Suprapubic skin (tissue), 4 donors: ENCODE measurements around the gene ZNF112.

Experiments
- POLR2A ChIP-seq, 2 donors: fragments of 450-650 bp; IDR thresholded peaks; one replicate each; pipeline ENCODE4 v1.6.1; 2017; ENCODE audit warnings: antibody characterized with exemption in 2 of 2, mild to moderate bottlenecking in 2 of 2, moderate library complexity in 2 of 2
- POLR2AphosphoS5 ChIP-seq, 3 donors: sonication (generic); formaldehyde crosslinking; IDR thresholded peaks; one replicate each; pipeline ENCODE4 v1.6.1; 2017; ENCODE audit warnings: antibody characterized with exemption in 3 of 3
- TF ChIP-seq, protein P1 (sequence below), 2 donors: fragments of 200-600 bp in 1 of 2; fragments of 450-650 bp in 1 of 2; sonication (generic) in 1 of 2; IDR thresholded peaks; one replicate each; pipeline ENCODE4 v1.5.1; 2016 to 2019; ENCODE audit warnings: antibody characterized with exemption in 2 of 2, mild to moderate bottlenecking in 1 of 2, moderate library complexity in 1 of 2

GRCh38 chr19:44345959-44346358, 10.5 kb downstream of the ZNF112 start:
- TF ChIP-seq, protein P1, sequence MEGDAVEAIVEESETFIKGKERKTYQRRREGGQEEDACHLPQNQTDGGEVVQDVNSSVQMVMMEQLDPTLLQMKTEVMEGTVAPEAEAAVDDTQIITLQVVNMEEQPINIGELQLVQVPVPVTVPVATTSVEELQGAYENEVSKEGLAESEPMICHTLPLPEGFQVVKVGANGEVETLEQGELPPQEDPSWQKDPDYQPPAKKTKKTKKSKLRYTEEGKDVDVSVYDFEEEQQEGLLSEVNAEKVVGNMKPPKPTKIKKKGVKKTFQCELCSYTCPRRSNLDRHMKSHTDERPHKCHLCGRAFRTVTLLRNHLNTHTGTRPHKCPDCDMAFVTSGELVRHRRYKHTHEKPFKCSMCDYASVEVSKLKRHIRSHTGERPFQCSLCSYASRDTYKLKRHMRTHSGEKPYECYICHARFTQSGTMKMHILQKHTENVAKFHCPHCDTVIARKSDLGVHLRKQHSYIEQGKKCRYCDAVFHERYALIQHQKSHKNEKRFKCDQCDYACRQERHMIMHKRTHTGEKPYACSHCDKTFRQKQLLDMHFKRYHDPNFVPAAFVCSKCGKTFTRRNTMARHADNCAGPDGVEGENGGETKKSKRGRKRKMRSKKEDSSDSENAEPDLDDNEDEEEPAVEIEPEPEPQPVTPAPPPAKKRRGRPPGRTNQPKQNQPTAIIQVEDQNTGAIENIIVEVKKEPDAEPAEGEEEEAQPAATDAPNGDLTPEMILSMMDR (IDR thresholded peaks at IDR 0.05): no peak
- TF ChIP-seq POLR2AphosphoS5 (IDR thresholded peaks at IDR 0.05) (no peak), POLR2A (IDR thresholded peaks at IDR 0.05) (no peak)
